H1 (cell line): ENCODE measurements around the gene KRTAP5-1. TPM values are rescaled to one million over a fixed set of nuclear protein-coding genes. Genes with fewer than 3 reads are reported as not detected.
"Not testable (repeated sequence)": the region's sequence is repeated elsewhere in the genome, so short reads cannot be mapped to it uniquely, and the experiment has no call there.

ENCODE experiments used
- CTCF ChIA-PET: fragments of 300-600 bp; sonication (Branson Sonifier 250); formaldehyde crosslinking; loops from one replicate; lab custom pipeline; 2021; ENCODE audit not compliant: partially characterized antibody; lab: Charles Lee
- POLR2A ChIA-PET: fragments of 300-600 bp; sonication (Branson Sonifier 250); formaldehyde crosslinking; loops from one replicate; lab custom pipeline; 2021; ENCODE audit warnings: inconsistent platforms; ENCODE audit not compliant: partially characterized antibody; lab: Charles Lee
- DNase-seq, 2 experiments: peaks; one replicate each; pipeline versions ENCODE4 v3.0.0 to v3.0.0-alpha.2; 2010 to 2022; ENCODE audit warnings: low spot score in 2 of 2, low read depth in 1 of 2, mixed read lengths in 1 of 2
- FAIRE-seq: peaks from 2 replicates; lab custom pipeline; 2011; peaks lifted over from hg19 to GRCh38; lab: Jason Lieb, UNC
- H2AFZ ChIP-seq: 2 replicates; pipeline ENCODE4 v1.8.1; 2012; ENCODE audit warnings: low read length, inconsistent platforms
- H2AK5ac ChIP-seq: 2 replicates; pipeline ENCODE4 v1.6.1; 2013; ENCODE audit warnings: low read depth, low read length
- H2BK120ac ChIP-seq: replicated peaks from 2 replicates; pipeline ENCODE3; 2013; ENCODE audit warnings: low read depth, low read length, inconsistent platforms
- H2BK12ac ChIP-seq: 2 replicates; pipeline ENCODE4 v1.6.1; 2013; ENCODE audit warnings: low read depth, low read length
- H2BK15ac ChIP-seq: 2 replicates; pipeline ENCODE4 v1.6.1; 2013; ENCODE audit warnings: low read length
- H2BK20ac ChIP-seq: 2 replicates; pipeline ENCODE4 v1.6.1; 2013; ENCODE audit warnings: low read length
- H2BK5ac ChIP-seq: 2 replicates; pipeline ENCODE4 v1.6.1; 2013; ENCODE audit warnings: low read depth, low read length
- H3K14ac ChIP-seq: 2 replicates; pipeline ENCODE4 v1.6.1; 2013; ENCODE audit warnings: inconsistent platforms; ENCODE audit not compliant: insufficient read length
- H3K18ac ChIP-seq: 2 replicates; pipeline ENCODE4 v1.6.1; 2013; ENCODE audit warnings: low read length; ENCODE audit errors: extremely low read depth
- H3K23ac ChIP-seq: 2 replicates; pipeline ENCODE4 v1.6.1; 2013; ENCODE audit warnings: inconsistent platforms; ENCODE audit not compliant: insufficient read length
- H3K23me2 ChIP-seq: 2 replicates; pipeline ENCODE4 v1.6.1; 2013; ENCODE audit warnings: low read depth, low read length
- H3K27ac ChIP-seq: 2 replicates; pipeline ENCODE4 v1.6.1; 2011; ENCODE audit warnings: low read depth, low read length, inconsistent platforms
- H3K27me3 ChIP-seq, 4 experiments: replicated peaks in 1 of 4; 1 replicate in 1 of 4; 2 replicates in 3 of 4; pipeline versions ENCODE4 v1.6.1 to v1.8.1; 2011 to 2013; ENCODE audit warnings: low read length in 3 of 4, mild to moderate bottlenecking in 3 of 4, inconsistent platforms in 2 of 4, mixed read lengths in 2 of 4, moderate library complexity in 1 of 4; ENCODE audit not compliant: control insufficient read depth in 3 of 4, insufficient read depth in 3 of 4; ENCODE audit errors: extremely low read depth in 1 of 4
- H3K36me3 ChIP-seq, 4 experiments: 2 replicates each; pipeline versions ENCODE4 v1.6.1 to v1.8.1; 2011 to 2013; ENCODE audit warnings: mild to moderate bottlenecking in 4 of 4, low read length in 3 of 4, moderate library complexity in 2 of 4, control low read depth in 1 of 4, inconsistent platforms in 1 of 4; ENCODE audit not compliant: insufficient read depth in 4 of 4, control insufficient read depth in 2 of 4
- H3K4ac ChIP-seq: replicated peaks from 2 replicates; pipeline ENCODE3; 2013; ENCODE audit warnings: low read length, low read depth, mixed read lengths, inconsistent platforms; ENCODE audit not compliant: insufficient read length
- H3K4me1 ChIP-seq, 4 experiments: replicated peaks in 1 of 4; 1 replicate in 1 of 4; 2 replicates in 3 of 4; pipeline versions ENCODE4 v1.6.1 to v1.8.1; 2011 to 2013; ENCODE audit warnings: low read length in 3 of 4, inconsistent platforms in 2 of 4, mixed read lengths in 1 of 4; ENCODE audit not compliant: insufficient read depth in 4 of 4, control insufficient read depth in 3 of 4
- H3K4me2 ChIP-seq, 2 experiments: 2 replicates each; pipeline versions ENCODE4 v1.6.1 to v1.8.1; 2011 to 2013; ENCODE audit warnings: low read depth in 2 of 2, low read length in 2 of 2, control low read depth in 1 of 2, inconsistent platforms in 1 of 2, mild to moderate bottlenecking in 1 of 2; ENCODE audit not compliant: insufficient read depth in 1 of 2
- H3K4me3 ChIP-seq, 4 experiments: fragments of 200-600, 300-600 bp in 1 of 4; sonication (generic), shearing (Covaris generic), sonication (Bioruptor Twin) in 1 of 4; 2 replicates each; pipeline versions ENCODE4 v1.5.1 to v1.8.1; 2011 to 2016; ENCODE audit warnings: low read length in 4 of 4, low read depth in 3 of 4, control low read depth in 2 of 4, inconsistent platforms in 2 of 4, mild to moderate bottlenecking in 2 of 4, mixed read lengths in 1 of 4, moderate library complexity in 1 of 4; ENCODE audit not compliant: insufficient read depth in 2 of 4; ENCODE audit errors: extremely low read depth in 1 of 4
- H3K56ac ChIP-seq: replicated peaks from 2 replicates; pipeline ENCODE3; 2013; ENCODE audit warnings: low read depth, mild to moderate bottlenecking, mixed read lengths, low read length, inconsistent platforms; ENCODE audit not compliant: insufficient read length
- H3K79me1 ChIP-seq: 2 replicates; pipeline ENCODE4 v1.6.1; 2013; ENCODE audit warnings: low read depth, low read length, control low read depth
- H3K79me2 ChIP-seq, 2 experiments: 2 replicates each; pipeline versions ENCODE4 v1.6.1 to v1.8.1; 2012 to 2013; ENCODE audit warnings: low read length in 2 of 2, mild to moderate bottlenecking in 2 of 2, inconsistent platforms in 1 of 2; ENCODE audit not compliant: insufficient read depth in 2 of 2, control insufficient read depth in 1 of 2
- H3K9ac ChIP-seq, 4 experiments: replicated peaks in 1 of 4; 1 replicate in 1 of 4; 2 replicates in 3 of 4; pipeline versions ENCODE4 v1.6.1 to v1.8.1; 2011 to 2013; ENCODE audit warnings: low read depth in 3 of 4, low read length in 3 of 4, control low read depth in 2 of 4, mild to moderate bottlenecking in 2 of 4, moderate library complexity in 2 of 4, inconsistent platforms in 1 of 4; ENCODE audit errors: extremely low read depth in 1 of 4
- H3K9me3 ChIP-seq, 2 experiments: 2 replicates each; pipeline versions ENCODE4 v1.6.1 to v1.8.1; 2012 to 2013; ENCODE audit warnings: mild to moderate bottlenecking in 2 of 2, moderate library complexity in 2 of 2, control low read depth in 1 of 2, inconsistent platforms in 1 of 2, low read depth in 1 of 2, low read length in 1 of 2, mixed read lengths in 1 of 2; ENCODE audit not compliant: insufficient read depth in 2 of 2
- H4K20me1 ChIP-seq, 2 experiments: replicated peaks in 1 of 2; 2 replicates each; pipeline versions ENCODE3 to v1.8.1; 2011 to 2013; ENCODE audit warnings: inconsistent platforms in 2 of 2, low read length in 2 of 2, mild to moderate bottlenecking in 1 of 2; ENCODE audit not compliant: insufficient read depth in 2 of 2, control insufficient read depth in 1 of 2
- H4K5ac ChIP-seq: 2 replicates; pipeline ENCODE4 v1.6.1; 2013; ENCODE audit warnings: low read length, low read depth, mixed read lengths, inconsistent platforms; ENCODE audit not compliant: insufficient read length
- H4K8ac ChIP-seq: 2 replicates; pipeline ENCODE4 v1.8.0; 2013; ENCODE audit warnings: mild to moderate bottlenecking, moderate library complexity, low read length, inconsistent platforms; ENCODE audit not compliant: insufficient read depth; ENCODE audit errors: extremely low read depth
- H4K91ac ChIP-seq: replicated peaks from 2 replicates; pipeline ENCODE3; 2013; ENCODE audit warnings: low read length, mixed read lengths, inconsistent platforms; ENCODE audit not compliant: insufficient read length
- WGBS, 2 experiments: shearing (Covaris generic) in 1 of 2; methylation state at CpG; one replicate each; pipeline versions ENCODE4 v1.1.6 to v1.1.7; 2013 to 2015; ENCODE audit warnings: low lambda C conversion rate in 2 of 2, mixed read lengths in 2 of 2, inconsistent platforms in 1 of 2, low coverage in 1 of 2, missing lambda C conversion rate in 1 of 2; ENCODE audit not compliant: insufficient replicate concordance in 2 of 2, insufficient coverage in 1 of 2, insufficient read length in 1 of 2; ENCODE audit errors: extremely low coverage in 1 of 2, missing lambda C conversion rate in 1 of 2; 5-methylcytosine and 5-hydroxymethylcytosine counted together
- long read RNA-seq, 2 experiments: library from RNA in 1 of 2; library from capped mRNA in 1 of 2; stranded (forward); transcript quantifications; one replicate each; pipeline ENCODE4 v2.0.0, GENCODE V29; 2021; ENCODE audit warnings: inconsistent platforms in 1 of 2
- polyA minus RNA-seq, 3 experiments: library from RNA; depleted of rRNA, polyadenylated mRNA; stranded (reverse); fragments of >200 nt; gene quantifications; 1 replicate in 2 of 3; 2 replicates in 1 of 3; pipeline ENCODE4 v1.2.3, GENCODE V29; 2011
- polyA plus RNA-seq, 7 experiments: library from polyadenylated mRNA; depleted of rRNA in 3 of 7; stranded (reverse) in 5 of 7; unstranded in 2 of 7; fragments of >200 nt in 5 of 7; fragments of 200-250 nt in 2 of 7; gene quantifications; 1 replicate in 5 of 7; 2 replicates in 1 of 7; 4 replicates in 1 of 7; pipeline versions ENCODE4 v1.2.1 to v1.2.3, GENCODE V29; 2011 to 2013; ENCODE audit warnings: missing spikeins in 2 of 7, mixed read lengths in 2 of 7
- total RNA-seq: library from RNA; stranded (reverse); fragmentation: NEBNext Ultra II Directional; extraction: Animal tissue kit (Norgen Biotek cat#: 25700); gene quantifications from 2 replicates; pipeline ENCODE4 v1.2.1, GENCODE V29; 2021

The KRTAP5-1 gene, protein sequence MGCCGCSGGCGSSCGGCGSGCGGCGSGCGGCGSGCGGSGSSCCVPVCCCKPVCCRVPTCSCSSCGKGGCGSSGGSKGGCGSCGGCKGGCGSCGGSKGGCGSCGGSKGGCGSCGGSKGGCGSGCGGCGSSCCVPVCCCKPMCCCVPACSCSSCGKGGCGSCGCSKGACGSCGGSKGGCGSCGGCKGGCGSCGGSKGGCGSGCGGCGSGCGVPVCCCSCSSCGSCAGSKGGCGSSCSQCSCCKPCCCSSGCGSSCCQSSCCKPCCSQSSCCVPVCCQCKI
- total RNA-seq (not detected in 2 replicates), polyA plus RNA-seq (2011; rRNA removed) (not detected in 2 replicates), polyA minus RNA-seq (2011; rRNA and poly(A)+ RNA removed) (not detected in 2 replicates)
- not detected for polyA plus RNA-seq (2011; cell fraction: cytosol; rRNA removed)
- not detected for polyA plus RNA-seq (2011; cell fraction: nucleus; rRNA removed)
- 0.27 TPM in 1 of 4 replicates, not detected in the others for polyA plus RNA-seq (2012, experiment 1 of 2)
- not detected for polyA plus RNA-seq (2012, experiment 2 of 2)
- polyA plus RNA-seq (2013, experiment 1 of 2), result not detected
- polyA plus RNA-seq (2013, experiment 2 of 2), result not detected
- not detected for polyA minus RNA-seq (2011; cell fraction: cytosol; rRNA and poly(A)+ RNA removed)
- polyA minus RNA-seq (2011; cell fraction: nucleus; rRNA and poly(A)+ RNA removed), result not detected
- long read RNA-seq, experiment 1, result 0 reads
- long read RNA-seq, experiment 2, result 0 reads

DNA sequence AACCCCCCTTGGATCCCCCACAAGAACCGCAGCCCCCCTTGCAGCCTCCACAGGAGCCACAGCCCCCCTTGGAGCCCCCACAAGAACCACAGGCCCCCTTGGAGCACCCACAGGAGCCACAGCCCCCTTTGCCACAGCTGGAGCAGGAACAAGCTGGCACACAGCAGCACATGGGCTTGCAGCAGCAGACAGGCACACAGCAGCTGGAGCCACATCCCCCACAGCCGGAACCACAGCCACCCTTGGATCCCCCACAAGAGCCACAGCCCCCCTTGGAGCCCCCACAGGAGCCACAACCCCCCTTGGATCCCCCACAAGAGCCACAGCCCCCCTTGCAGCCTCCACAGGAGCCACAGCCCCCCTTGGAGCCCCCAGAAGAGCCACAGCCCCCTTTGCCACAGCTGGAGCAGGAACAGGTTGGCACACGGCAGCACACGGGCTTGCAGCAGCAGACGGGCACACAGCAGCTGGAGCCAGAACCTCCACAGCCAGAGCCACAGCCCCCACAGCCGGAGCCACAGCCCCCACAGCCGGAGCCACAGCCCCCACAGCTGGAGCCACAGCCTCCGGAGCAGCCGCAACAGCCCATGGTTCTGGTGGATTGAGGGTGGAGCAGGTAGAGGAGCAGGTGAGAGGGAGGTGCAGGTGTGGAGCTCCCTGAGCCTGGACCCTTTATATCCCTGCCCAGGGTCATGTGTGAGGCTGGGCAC, at the start of gene KRTAP5-1:
Gene KRTAP5-1 (minus strand): TSS at position 623 of the 710 bp plus-strand sequence. CDS start 34 bp downstream, at position 589.
- CTCF ChIA-PET, result interaction anchor here (0.5 to 1.3 kb wide), 4 partner anchors 9 to 571 kb away, joined by 3 to 5 read pairs (median 4); no protein-coding TSS in a partner anchor
- H4K5ac ChIP-seq, H2BK20ac ChIP-seq, H2BK12ac ChIP-seq, H3K56ac ChIP-seq, H3K23ac ChIP-seq, H4K20me1 ChIP-seq, H3K79me1 ChIP-seq, H2BK5ac ChIP-seq, H3K4ac ChIP-seq, H2BK120ac ChIP-seq, H3K36me3 ChIP-seq, H3K27ac ChIP-seq, H2AFZ ChIP-seq, H3K23me2 ChIP-seq, H3K4me2 ChIP-seq, H3K79me2 ChIP-seq, H3K27me3 ChIP-seq, H2AK5ac ChIP-seq, DNase-seq, H3K4me3 ChIP-seq, H2BK15ac ChIP-seq, H3K4me1 ChIP-seq, H3K9ac ChIP-seq, H3K14ac ChIP-seq, H3K9me3 ChIP-seq, H4K91ac ChIP-seq, H4K8ac ChIP-seq, FAIRE-seq, H3K18ac ChIP-seq: not testable (repeated sequence)
- WGBS, 2 experiments, result 89% methylated on average over 6 of the region's 9 CpGs; no CpG with 5 or more reads in 1 of the 2 experiments
- POLR2A ChIA-PET, result interaction anchor here (0.7 kb wide), 1 partner anchor 26 kb away, joined by 3 read pairs; no protein-coding TSS in a partner anchor
